Left ventricle myocardium inferior (tissue), 1 donor: Measurements from ENCODE around the gene SLC36A1. TPM values are rescaled to one million over a fixed set of nuclear protein-coding genes. Genes with fewer than 3 reads are reported as not detected.

Experiments used
- DNase-seq: peaks from one replicate; pipeline ENCODE4 v3.0.0-alpha.2; 2020
- H3K27ac ChIP-seq: fragments of 200-600 bp; replicated peaks from 2 replicates; pipeline ENCODE4 v1.8.0; 2021
- H3K27me3 ChIP-seq: fragments of 200-600 bp; 2 replicates; pipeline ENCODE4 v1.8.0; 2021; ENCODE audit warnings: low read depth
- H3K36me3 ChIP-seq: fragments of 200-600 bp; 2 replicates; pipeline ENCODE4 v1.8.0; 2021
- H3K4me1 ChIP-seq: fragments of 200-600 bp; 2 replicates; pipeline ENCODE4 v1.8.0; 2021
- H3K4me3 ChIP-seq: fragments of 200-600 bp; 2 replicates; pipeline ENCODE4 v1.8.0; 2021; ENCODE audit warnings: mild to moderate bottlenecking, moderate library complexity
- H3K9me3 ChIP-seq: fragments of 200-600 bp; replicated peaks from 2 replicates; pipeline ENCODE4 v1.8.0; 2021
- intact Hi-C: fragments of 100-400 bp; cut with micrococcal nuclease; formaldehyde crosslinking; loops from one replicate; pipeline ENCODE4 v1.11.0; 2022
- total RNA-seq: library from RNA; stranded (reverse); fragmentation: NEBNext Ultra II Directional; extraction: Animal tissue kit (Norgen Biotek cat#: 25700); gene quantifications from one replicate; pipeline ENCODE4 v1.2.1, GENCODE V29; 2021
- TF ChIP-seq, protein P1 (sequence below): fragments of 200-600 bp; IDR thresholded peaks from 2 replicates; pipeline ENCODE4 v1.8.0; 2021; ENCODE audit warnings: antibody characterized with exemption, mild to moderate bottlenecking, borderline replicate concordance
- donor health status: DM: no; HTN: yes; CAD: no; lungs with severe emphysema.

Gene SLC36A1
- total RNA-seq, 1 donor from 2014 or later, result 3.1 TPM

DNA sequence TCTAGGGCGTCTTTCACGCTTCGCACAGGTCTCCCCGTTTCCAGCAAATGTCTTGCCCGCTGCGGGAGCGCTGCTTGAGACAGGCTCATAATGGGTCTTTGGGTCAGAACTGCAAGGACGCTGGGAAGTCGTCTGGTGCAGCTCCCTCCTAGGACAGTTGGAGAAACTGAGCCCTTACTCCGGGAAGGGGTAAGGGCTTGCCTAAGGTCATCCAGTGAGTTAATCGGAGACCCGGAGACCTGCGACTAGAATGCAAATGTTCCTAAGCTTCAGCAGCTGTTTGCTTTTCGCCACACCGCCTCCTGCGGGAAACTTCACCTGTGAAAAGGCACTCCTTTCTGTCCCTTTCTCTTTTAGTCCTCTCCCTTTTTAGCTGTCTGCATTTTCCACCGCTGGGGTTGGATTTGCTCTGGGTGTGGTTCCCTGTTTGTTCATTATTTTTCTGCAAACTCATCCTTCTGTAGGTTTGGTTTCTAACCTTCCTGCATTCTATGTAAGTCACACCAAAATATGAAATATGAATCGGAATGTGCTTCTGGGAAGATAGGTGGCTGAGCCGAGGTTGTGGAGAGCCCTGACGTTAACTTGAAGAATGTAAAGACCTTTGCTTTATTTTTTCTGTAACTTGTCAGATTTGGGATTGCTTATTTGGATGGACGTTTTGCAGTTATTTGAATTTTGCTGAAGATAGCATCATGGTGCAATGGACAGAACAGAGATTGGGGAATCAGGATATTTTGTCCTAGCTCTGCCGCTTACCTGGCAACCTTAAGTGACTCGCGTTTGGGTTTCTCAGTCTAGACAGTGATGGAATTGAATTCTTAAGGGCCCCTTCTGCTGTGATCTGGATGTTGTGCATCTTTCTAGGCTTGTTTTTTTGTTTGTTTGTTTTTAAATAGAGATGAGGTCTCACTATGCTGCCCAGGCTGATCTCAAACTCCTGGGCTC, 909 bp downstream of the SLC36A1 start:
- peak overlapping the region; percentile 81 for H3K4me3 ChIP-seq
- H3K9me3 ChIP-seq, result no peaks in the 10 kb centered on the region
- peaks cover 18% of the 10 kb centered on the region for H3K4me1 ChIP-seq
- H3K27ac ChIP-seq, result peak overlapping the region; percentile 62
- H3K27me3 ChIP-seq, result peaks cover 16% of the 10 kb centered on the region
- no peaks in the 10 kb centered on the region for H3K36me3 ChIP-seq
- intact Hi-C loops, result loop anchor here (5.0 to 10.0 kb wide), 3 partner anchors 54 to 296 kb away; no protein-coding TSS in a partner anchor
- TF ChIP-seq, protein P1, sequence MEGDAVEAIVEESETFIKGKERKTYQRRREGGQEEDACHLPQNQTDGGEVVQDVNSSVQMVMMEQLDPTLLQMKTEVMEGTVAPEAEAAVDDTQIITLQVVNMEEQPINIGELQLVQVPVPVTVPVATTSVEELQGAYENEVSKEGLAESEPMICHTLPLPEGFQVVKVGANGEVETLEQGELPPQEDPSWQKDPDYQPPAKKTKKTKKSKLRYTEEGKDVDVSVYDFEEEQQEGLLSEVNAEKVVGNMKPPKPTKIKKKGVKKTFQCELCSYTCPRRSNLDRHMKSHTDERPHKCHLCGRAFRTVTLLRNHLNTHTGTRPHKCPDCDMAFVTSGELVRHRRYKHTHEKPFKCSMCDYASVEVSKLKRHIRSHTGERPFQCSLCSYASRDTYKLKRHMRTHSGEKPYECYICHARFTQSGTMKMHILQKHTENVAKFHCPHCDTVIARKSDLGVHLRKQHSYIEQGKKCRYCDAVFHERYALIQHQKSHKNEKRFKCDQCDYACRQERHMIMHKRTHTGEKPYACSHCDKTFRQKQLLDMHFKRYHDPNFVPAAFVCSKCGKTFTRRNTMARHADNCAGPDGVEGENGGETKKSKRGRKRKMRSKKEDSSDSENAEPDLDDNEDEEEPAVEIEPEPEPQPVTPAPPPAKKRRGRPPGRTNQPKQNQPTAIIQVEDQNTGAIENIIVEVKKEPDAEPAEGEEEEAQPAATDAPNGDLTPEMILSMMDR, result no peak
- DNase-seq, result no peak

DNA sequence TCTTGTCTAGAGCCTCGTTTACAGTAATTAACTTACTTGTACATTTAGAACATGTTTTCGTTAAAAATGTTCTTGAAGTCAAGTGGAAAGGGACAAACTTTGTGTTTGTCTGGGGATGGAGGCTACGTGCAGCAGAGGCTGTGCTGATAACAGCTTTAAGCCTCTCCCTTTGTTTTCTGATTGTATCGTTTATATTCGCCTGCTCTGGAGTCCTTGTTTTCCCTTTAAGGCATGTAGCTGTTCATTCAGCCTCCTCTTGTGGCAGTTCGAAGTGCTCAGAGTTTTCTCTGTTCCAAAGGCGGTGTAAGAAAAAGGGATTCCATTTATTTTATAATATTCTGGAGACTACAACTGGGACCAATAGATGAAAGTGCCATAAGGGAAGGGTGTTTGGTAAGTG, 1.9 kb downstream of the SLC36A1 start:
- TF ChIP-seq, protein P1, result no peak
- intact Hi-C loops, result loop anchor here (5.0 to 10.0 kb wide), 3 partner anchors 53 to 296 kb away; no protein-coding TSS in a partner anchor
- H3K9me3 ChIP-seq, result no peaks in the 10 kb centered on the region
- DNase-seq, result no peak
- H3K27ac ChIP-seq, result no peak overlapping the region
- peaks cover 8% of the 10 kb centered on the region for H3K27me3 ChIP-seq
- no peaks in the 10 kb centered on the region for H3K36me3 ChIP-seq
- H3K4me3 ChIP-seq, result no peak overlapping the region
- H3K4me1 ChIP-seq, result peaks cover 18% of the 10 kb centered on the region

DNA sequence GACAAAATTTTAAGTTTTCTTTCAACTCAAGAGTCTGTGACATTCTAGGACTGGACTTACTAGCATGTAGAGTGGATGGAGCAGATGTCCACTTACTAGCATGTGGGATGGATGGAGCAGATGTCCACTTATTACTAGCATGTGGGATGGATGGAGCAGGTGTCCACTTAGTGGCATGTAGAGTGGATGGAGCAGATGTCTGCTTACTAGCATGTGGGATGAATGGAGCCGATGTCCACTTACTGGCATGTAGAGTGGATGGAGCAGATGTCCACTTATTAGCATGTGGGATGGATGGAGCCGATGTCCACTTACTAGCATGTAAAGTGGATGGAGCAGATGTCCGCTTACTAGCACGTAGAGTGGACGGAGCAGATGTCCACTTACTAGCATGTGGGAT, 2.4 kb downstream of the SLC36A1 start:
- DNase-seq, result no peak
- no peaks in the 10 kb centered on the region for H3K36me3 ChIP-seq
- no peaks in the 10 kb centered on the region for H3K9me3 ChIP-seq
- H3K27me3 ChIP-seq, result peaks cover 2% of the 10 kb centered on the region
- peaks cover 18% of the 10 kb centered on the region for H3K4me1 ChIP-seq
- H3K4me3 ChIP-seq, result no peak overlapping the region
- no peak overlapping the region for H3K27ac ChIP-seq
- TF ChIP-seq, protein P1, result no peak
- intact Hi-C loops, result loop anchor here (5.0 to 10.0 kb wide), 3 partner anchors 52 to 295 kb away; no protein-coding TSS in a partner anchor

DNA sequence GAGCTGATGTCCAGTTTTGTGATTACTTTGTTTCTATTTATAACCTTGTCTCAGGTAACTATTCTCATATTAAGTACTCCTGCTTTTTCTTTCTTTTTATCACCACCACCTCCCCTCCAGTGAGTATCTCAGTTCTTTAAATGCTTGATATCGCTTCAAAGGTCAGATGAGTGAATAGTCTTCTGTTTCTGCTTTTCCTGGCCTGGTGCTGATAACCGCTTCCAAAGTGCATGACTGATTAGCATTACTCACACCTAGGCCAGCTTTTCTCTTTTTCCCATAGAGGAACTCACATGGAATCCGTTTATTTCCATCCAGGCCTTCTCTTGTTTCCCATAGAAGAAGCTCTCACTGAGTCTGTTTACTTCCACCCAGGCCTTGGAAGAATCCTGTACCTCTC, 3.2 kb downstream of the SLC36A1 start:
- TF ChIP-seq, protein P1, result no peak
- Histone ChIP-seq H3K9me3 (no peaks in the 10 kb centered on the region), H3K36me3 (no peaks in the 10 kb centered on the region), H3K4me3 (no peak overlapping the region), H3K27me3 (no peaks in the 10 kb centered on the region), H3K4me1 (peaks cover 18% of the 10 kb centered on the region), H3K27ac (no peak overlapping the region)
- DNase-seq, result no peak
- intact Hi-C loops, result no loop called here

DNA sequence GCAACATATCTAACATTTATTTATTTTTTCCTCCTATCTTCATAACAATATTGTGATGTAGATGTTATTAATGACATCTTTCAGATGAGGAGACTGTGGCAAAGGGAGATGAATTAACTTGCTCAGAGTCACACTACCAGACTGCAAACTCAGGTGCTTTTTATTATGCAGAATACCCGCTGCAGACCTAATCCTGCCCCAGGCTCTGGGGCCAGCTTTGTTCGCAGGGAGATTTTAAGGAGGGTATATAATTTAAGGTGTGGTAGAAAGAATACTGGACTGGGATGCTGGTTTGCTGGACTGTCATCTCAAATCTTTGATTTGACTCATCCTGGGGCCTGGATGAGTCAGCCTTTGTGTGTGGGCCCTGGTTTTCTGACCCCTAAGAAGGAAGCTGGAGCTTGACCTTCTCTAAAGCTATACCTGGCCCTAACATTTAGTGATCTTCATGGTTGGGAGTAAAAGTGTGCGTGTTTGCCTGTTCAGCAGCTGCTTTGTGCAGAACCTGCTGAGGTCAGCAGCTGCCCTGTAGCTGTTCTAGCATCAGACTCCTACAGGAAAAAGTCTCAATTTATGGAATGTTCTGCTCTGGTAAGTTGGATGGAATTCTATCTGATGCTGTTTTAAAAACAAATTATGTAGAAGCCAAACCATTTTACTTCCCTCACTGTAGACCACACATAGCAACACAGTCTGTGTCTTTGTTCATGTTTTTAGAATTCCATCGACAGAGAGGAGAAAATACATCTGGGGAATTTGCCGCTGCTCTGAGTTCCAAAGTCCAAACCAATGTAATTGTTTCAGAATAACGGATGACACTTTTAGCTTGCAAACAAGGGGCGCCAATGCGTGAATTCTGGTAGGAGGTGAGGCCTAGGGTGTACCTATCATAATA, 4.5 kb downstream of the SLC36A1 start:
- Histone ChIP-seq H3K4me3 (no peak overlapping the region), H3K27me3 (no peaks in the 10 kb centered on the region), H3K27ac (no peak overlapping the region), H3K4me1 (peaks cover 22% of the 10 kb centered on the region), H3K36me3 (no peaks in the 10 kb centered on the region), H3K9me3 (no peaks in the 10 kb centered on the region)
- intact Hi-C loops, result no loop called here
- TF ChIP-seq, protein P1, result no peak
- DNase-seq, result no peak
